ENCODE measurements around the gene GNGT2. TPM values are rescaled to one million over a fixed set of nuclear protein-coding genes. Genes with fewer than 3 reads are reported as not detected.

Gene GNGT2
- total and polyA plus RNA-seq, 4 donors: 0.23 to 2.2 (median 1.1) TPM

GRCh38 chr17:49162866-49163265 is 47.5 kb downstream of the GNGT2 start:
- Histone ChIP-seq H3K4me3 (ENCODE audit: low read depth in 1 of 3, low read length in 3 of 3) (no peak overlapping the region), H3K36me3 (ENCODE audit: control insufficient read depth in 4 of 4, insufficient read depth in 3 of 4, low read depth in 1 of 4, low read length in 3 of 4) (no peaks in the 10 kb centered on the region), H3K9ac (ENCODE audit: low read depth in 1 of 2, low read length in 2 of 2) (no peak overlapping the region), H3K4me1 (ENCODE audit: control insufficient read depth in 4 of 4, insufficient read depth in 4 of 4, low read length in 3 of 4) (no peaks in the 10 kb centered on the region), H3K9me3 (ENCODE audit: control insufficient read depth in 4 of 4, low read length in 3 of 4) (no peaks in the 10 kb centered on the region), H3K27me3 (ENCODE audit: control insufficient read depth in 4 of 4, insufficient read depth in 4 of 4, low read length in 3 of 4) (peaks cover 0 to 10% (median 3%) of the 10 kb centered on the region in 4 donors), H3K27ac (ENCODE audit: low read depth in 1 of 2, low read length in 2 of 2) (no peak overlapping the region)
- 73% methylated on average over 4 of the region's 4 CpGs for WGBS
- TF ChIP-seq JUND (IDR thresholded peaks at IDR 0.05): no peak
- no peak for TF ChIP-seq FOXA2 (IDR thresholded peaks at IDR 0.05)
- no peak for TF ChIP-seq GABPA (IDR thresholded peaks at IDR 0.05 in 1 of 2, conservative IDR thresholded peaks at IDR 0.05 in 1 of 2)
- TF ChIP-seq YY1 (IDR thresholded peaks at IDR 0.05): no peak
- TF ChIP-seq SP1 (IDR thresholded peaks at IDR 0.05): no peak
- no peak for TF ChIP-seq ATF3 (IDR thresholded peaks at IDR 0.05)
- no peak for TF ChIP-seq RAD21 (IDR thresholded peaks at IDR 0.05)
- no peak for TF ChIP-seq CTCF (IDR thresholded peaks at IDR 0.05; ENCODE audit: low read depth, low read length, missing input control)
- TF ChIP-seq TAF1 (conservative IDR thresholded peaks at IDR 0.05): no peak
- TF ChIP-seq REST (IDR thresholded peaks at IDR 0.05): no peak
- TF ChIP-seq ZBTB33 (IDR thresholded peaks at IDR 0.05): no peak
- TF ChIP-seq MAX (IDR thresholded peaks at IDR 0.05): no peak
- DNase-seq (ENCODE audit: low spot score): no peak

- H3K4me1 ChIP-seq (ENCODE audit: control insufficient read depth in 4 of 4, insufficient read depth in 4 of 4, low read length in 3 of 4): no peaks in the 10 kb centered on the region
- 39% methylated on average over 8 of the region's 8 CpGs for WGBS
- TF ChIP-seq HNF4G (IDR thresholded peaks at IDR 0.05) (no peak), ATF3 (IDR thresholded peaks at IDR 0.05) (no peak), TAF1 (conservative IDR thresholded peaks at IDR 0.05) (no peak), FOXA2 (IDR thresholded peaks at IDR 0.05) (no peak), SP1 (IDR thresholded peaks at IDR 0.05) (no peak), ZBTB33 (IDR thresholded peaks at IDR 0.05) (no peak), JUND (IDR thresholded peaks at IDR 0.05) (no peak), MAX (IDR thresholded peaks at IDR 0.05) (no peak), EGR1 (IDR thresholded peaks at IDR 0.05; ENCODE audit: low read depth in 2 of 2) (no peak), CTCF (IDR thresholded peaks at IDR 0.05; ENCODE audit: low read depth, low read length, missing input control) (no peak), YY1 (IDR thresholded peaks at IDR 0.05) (no peak), FOXA1 (IDR thresholded peaks at IDR 0.05) (no peak), NR2F2 (IDR thresholded peaks at IDR 0.05) (no peak), RXRA (IDR thresholded peaks at IDR 0.05) (no peak), GABPA (IDR thresholded peaks at IDR 0.05 in 1 of 2, conservative IDR thresholded peaks at IDR 0.05 in 1 of 2) (no peak)
- no peak overlapping the region for H3K4me3 ChIP-seq (ENCODE audit: low read depth in 1 of 3, low read length in 3 of 3)
- no peaks in the 10 kb centered on the region for H3K36me3 ChIP-seq (ENCODE audit: control insufficient read depth in 4 of 4, insufficient read depth in 3 of 4, low read depth in 1 of 4, low read length in 3 of 4)
- H3K9me3 ChIP-seq (ENCODE audit: control insufficient read depth in 4 of 4, low read length in 3 of 4): no peaks in the 10 kb centered on the region
- no peak for DNase-seq (ENCODE audit: low spot score)
- H3K27ac ChIP-seq (ENCODE audit: low read depth in 1 of 2, low read length in 2 of 2): no peak overlapping the region
- no peak overlapping the region for H3K9ac ChIP-seq (ENCODE audit: low read depth in 1 of 2, low read length in 2 of 2)
- H3K27me3 ChIP-seq (ENCODE audit: control insufficient read depth in 4 of 4, insufficient read depth in 4 of 4, low read length in 3 of 4): peaks cover 0 to 7% (median 2%) of the 10 kb centered on the region in 4 donors
Observed at GRCh38 chr17:49157784-49158183, 52.6 kb downstream of the GNGT2 start.

Measured in liver (tissue), 9 donors.